PFSK-1 (cell line): ENCODE measurements around the gene MTG2.

Experiments used
- FOXP2 ChIP-seq: optimal IDR thresholded peaks from 2 replicates; pipeline ENCODE3; 2011; ENCODE audit warnings: borderline replicate concordance, control low read depth, inconsistent platforms; ENCODE audit not compliant: insufficient read depth; ENCODE audit errors: extremely low read length, extremely low read depth
- POLR2AphosphoS5 ChIP-seq: IDR thresholded peaks from 2 replicates; pipeline ENCODE4 v1.6.1; 2012; ENCODE audit warnings: low read depth, mild to moderate bottlenecking, control low read depth, low read length, moderate library complexity
- REST ChIP-seq, 2 experiments: IDR thresholded peaks; 2 replicates each; pipeline versions ENCODE4 v1.6.1 to v1.8.0; 2011 to 2012; ENCODE audit warnings: low read depth in 2 of 2, low read length in 2 of 2, control low read depth in 1 of 2, inconsistent platforms in 1 of 2, mild to moderate bottlenecking in 1 of 2, moderate library complexity in 1 of 2; ENCODE audit not compliant: insufficient read depth in 1 of 2
- SIN3A ChIP-seq: IDR thresholded peaks from 2 replicates; pipeline ENCODE4 v1.6.1; 2012; ENCODE audit warnings: mild to moderate bottlenecking, low read length, moderate library complexity, borderline replicate concordance; ENCODE audit not compliant: insufficient read depth
- TAF1 ChIP-seq: IDR thresholded peaks from 2 replicates; pipeline ENCODE4 v1.6.1; 2012; ENCODE audit warnings: low read length, control low read depth, borderline replicate concordance; ENCODE audit not compliant: insufficient read depth

The MTG2 gene

GRCh38 chr20:62151225-62151624 is 31.6 kb upstream of the MTG2 start:
- no peak for TF ChIP-seq REST (IDR thresholded peaks at IDR 0.05; ENCODE audit: insufficient read depth in 1 of 2, low read depth in 2 of 2, low read length in 2 of 2)
- no peak for TF ChIP-seq TAF1
- TF ChIP-seq SIN3A, result no peak
- no peak for TF ChIP-seq FOXP2
- TF ChIP-seq POLR2AphosphoS5, result no peak

- no peak for TF ChIP-seq REST (IDR thresholded peaks at IDR 0.05; ENCODE audit: insufficient read depth in 1 of 2, low read depth in 2 of 2, low read length in 2 of 2)
- no peak for TF ChIP-seq POLR2AphosphoS5
- TF ChIP-seq FOXP2, result no peak
- TF ChIP-seq TAF1, result no peak
- no peak for TF ChIP-seq SIN3A
Observed at GRCh38 chr20:62151835-62152364, 30.9 kb upstream of the MTG2 start.

GRCh38 chr20:62155428-62156253 is 27.2 kb upstream of the MTG2 start:
- TF ChIP-seq TAF1, result no peak
- no peak for TF ChIP-seq FOXP2
- TF ChIP-seq REST (IDR thresholded peaks at IDR 0.05; ENCODE audit: insufficient read depth in 1 of 2, low read depth in 2 of 2, low read length in 2 of 2), result no peak

GRCh38 chr20:62156254-62156556 is 26.6 kb upstream of the MTG2 start:
- TF ChIP-seq POLR2AphosphoS5 (no peak), TAF1 (no peak), REST (IDR thresholded peaks at IDR 0.05; ENCODE audit: insufficient read depth in 1 of 2, low read depth in 2 of 2, low read length in 2 of 2) (no peak), FOXP2 (no peak), SIN3A (no peak)
